GM18502 (cell line): ENCODE data around the gene NACC2.
"Not testable (repeated sequence)": the region's sequence is repeated elsewhere in the genome, so short reads cannot be mapped to it uniquely, and the experiment has no call there.

Experiments
- ATAC-seq: cut with Tn5 transposase; IDR thresholded peaks from one replicate; pipeline ENCODE4 v1.9.1; 2021; ENCODE audit warnings: mild to moderate bottlenecking; ENCODE audit not compliant: unreplicated experiment, poor library complexity

NACC2 gene

DNA sequence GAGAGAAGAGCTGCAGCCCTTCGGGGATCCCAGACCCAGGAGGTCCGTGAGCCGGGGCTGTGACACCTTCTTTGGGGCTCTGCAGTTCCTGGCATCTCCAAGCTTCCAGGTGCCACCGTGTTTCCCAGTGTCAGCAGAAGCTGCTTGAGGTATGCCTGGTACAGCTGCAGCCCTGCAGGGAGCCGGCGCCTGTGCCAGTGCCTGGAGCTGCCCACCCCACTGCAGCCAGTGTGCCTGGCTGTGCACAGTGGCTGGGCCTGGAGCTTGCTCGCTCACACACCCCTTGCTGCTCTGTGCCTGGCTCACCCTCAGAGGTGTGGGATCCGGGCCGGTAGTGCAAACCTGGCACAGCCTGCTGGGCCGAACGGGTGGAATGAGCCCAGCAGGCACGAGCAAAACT lies 65.5 kb downstream of the NACC2 start:
- no peak for ATAC-seq

- no peak for ATAC-seq
Observed at GRCh38 chr9:136028760-136029470, 66.2 kb downstream of the NACC2 start.

DNA sequence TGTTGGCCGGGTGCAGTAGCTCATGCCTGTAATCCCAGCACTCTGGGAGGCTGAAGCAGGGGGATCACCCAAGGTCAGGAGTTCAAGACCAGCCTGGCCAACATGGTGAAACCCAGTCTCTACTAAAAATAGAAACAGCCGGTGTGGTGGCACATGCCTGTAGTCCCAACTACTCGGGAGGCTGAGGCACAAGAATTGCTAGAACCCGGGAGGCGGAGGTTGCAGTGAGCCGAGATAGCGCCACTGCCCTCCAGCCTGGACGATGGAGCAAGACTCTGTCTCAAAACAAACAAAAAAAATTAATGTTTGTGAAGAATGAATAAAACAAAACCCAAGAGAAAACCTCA lies 68.2 kb downstream of the NACC2 start:
- ATAC-seq = not testable (repeated sequence)

- no peak for ATAC-seq
Observed at GRCh38 chr9:136026266-136026942, 68.7 kb downstream of the NACC2 start.

DNA sequence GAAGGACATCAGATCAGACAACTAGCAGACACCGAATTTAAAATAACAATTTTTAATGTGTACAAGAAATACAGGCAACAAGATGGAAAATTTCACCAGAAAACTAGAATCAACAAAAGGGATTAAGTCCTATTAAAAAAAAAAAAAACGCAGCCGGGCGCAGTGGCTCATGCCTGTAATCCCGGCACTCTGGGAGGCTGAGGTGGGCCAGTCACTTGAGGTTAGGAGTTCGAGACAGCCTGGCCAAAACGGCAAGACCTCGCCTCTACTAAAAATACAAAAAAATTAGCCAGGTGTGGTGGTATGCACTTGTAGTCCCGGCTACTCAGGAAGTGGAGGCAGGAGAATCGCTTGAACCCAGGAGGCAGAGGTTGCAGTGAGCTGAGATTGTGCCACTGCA lies 69.6 kb downstream of the NACC2 start:
- no peak for ATAC-seq

GRCh38 chr9:136024696-136025316 lies 70.3 kb downstream of the NACC2 start:
- no peak for ATAC-seq

GRCh38 chr9:136024286-136024685 lies 70.8 kb downstream of the NACC2 start:
- no peak for ATAC-seq

DNA sequence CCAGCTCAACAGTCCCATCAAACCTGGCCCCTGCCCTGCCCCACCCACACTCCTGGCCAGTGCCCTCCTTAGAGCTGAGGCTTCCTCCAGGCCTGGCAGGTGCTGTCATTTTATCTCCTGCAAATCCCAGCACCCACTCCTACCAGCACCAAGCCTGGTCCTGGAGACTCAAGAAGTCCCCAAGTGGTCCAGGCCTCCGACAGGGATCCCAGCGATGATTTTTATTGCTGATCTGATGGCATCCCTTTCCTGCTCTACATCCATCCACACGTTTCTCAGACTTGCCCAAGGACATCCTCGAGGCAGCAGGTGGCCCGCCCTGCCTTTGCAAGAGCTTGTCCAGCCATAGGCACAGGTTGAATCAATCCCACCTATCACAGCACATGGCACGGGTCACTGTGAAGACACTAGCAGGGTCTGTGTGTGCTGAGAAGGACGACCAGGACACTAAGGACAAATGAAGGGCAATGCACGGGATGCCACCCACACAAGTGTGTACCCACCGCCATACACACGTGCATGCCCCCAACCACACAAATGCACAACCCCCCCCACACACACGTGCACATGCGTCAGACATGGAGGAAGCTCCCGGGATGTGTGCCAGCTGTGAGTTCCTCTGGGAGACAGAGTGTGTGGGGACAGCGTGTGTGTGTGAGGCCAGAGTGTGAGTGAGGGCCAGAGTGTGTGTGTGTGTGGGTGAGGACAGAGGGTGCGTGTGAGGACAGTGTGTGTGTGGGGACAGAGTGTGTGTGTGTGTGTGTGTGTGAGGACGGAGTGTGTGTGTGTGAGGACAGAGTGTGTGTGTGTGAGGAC lies 71.5 kb downstream of the NACC2 start:
- ATAC-seq = no peak

GRCh38 chr9:136022731-136023409 lies 72.2 kb downstream of the NACC2 start:
- no peak for ATAC-seq

GRCh38 chr9:136021872-136022681 lies 73.0 kb downstream of the NACC2 start:
- ATAC-seq = no peak

DNA sequence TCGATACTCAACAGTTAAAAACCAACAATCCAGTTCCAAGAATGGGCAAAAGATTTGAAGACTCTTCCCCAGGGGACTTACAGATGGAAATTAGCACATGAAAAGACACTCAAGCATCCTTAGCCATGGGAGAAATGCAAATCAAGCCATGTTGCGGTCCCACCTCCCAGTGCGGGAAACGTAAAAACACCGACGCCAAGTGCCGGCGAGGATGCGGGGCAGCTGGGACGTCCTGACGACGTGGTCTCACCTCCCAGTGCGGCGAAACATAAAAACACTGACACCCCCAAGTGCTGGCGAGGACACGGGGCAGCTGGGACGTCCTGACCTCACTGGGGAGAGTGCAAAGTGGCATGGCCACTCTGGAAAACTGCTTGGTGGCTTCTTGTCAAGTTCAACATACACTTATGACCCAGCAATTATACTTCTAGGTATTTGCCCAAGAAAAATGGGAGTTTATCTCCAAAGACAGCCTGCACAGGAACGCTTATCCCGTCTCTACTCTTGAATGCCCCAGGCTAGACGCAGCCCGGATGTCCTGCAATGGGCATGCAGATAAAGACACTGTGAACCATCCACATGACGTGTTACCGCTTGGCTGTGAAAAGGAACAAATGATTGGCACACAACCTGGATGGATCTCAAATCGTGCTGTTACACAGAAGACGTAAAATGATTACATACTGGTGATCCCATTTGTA lies 73.8 kb downstream of the NACC2 start:
- no peak for ATAC-seq

DNA sequence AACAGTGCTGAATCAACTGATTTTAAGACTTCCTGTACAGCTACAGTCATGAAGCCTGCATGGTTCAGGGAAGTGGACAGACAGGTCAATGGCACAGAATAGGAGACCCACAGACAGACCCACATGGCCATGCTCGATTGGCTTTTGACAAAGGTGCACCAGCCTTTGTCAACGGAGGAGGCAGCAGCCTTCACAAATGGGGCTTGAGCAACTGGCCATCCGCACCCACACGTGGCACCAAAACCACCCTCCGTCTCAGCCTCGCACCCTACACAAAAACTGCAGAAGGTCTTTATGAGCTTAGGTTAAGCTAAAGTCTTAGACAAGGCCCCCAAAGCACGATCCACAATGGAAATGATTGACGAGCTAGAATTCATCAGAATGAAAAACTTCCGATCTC lies 74.4 kb downstream of the NACC2 start:
- no peak for ATAC-seq

DNA sequence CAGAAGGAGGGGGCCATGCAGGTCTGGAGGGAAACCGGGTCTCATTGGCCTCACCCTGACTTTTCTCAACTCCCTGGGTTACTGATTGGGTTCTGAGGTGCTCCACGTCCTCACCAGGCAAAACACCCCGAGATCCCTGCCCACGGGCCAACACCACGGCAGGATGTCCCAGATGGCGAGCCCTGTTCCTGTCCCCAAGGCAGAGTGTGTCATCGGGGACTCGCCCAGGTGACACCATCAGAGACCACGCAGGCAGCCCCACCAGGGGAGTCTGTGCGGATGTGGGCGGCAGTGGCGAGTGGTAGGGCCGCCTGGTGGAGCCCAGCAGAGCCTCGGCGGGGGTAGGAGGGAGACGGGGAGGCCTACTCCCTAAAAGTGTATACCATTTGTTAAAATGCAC lies 74.9 kb downstream of the NACC2 start:
- ATAC-seq = no peak

- ATAC-seq = no peak
Observed at GRCh38 chr9:136019681-136020060, 75.4 kb downstream of the NACC2 start.

DNA sequence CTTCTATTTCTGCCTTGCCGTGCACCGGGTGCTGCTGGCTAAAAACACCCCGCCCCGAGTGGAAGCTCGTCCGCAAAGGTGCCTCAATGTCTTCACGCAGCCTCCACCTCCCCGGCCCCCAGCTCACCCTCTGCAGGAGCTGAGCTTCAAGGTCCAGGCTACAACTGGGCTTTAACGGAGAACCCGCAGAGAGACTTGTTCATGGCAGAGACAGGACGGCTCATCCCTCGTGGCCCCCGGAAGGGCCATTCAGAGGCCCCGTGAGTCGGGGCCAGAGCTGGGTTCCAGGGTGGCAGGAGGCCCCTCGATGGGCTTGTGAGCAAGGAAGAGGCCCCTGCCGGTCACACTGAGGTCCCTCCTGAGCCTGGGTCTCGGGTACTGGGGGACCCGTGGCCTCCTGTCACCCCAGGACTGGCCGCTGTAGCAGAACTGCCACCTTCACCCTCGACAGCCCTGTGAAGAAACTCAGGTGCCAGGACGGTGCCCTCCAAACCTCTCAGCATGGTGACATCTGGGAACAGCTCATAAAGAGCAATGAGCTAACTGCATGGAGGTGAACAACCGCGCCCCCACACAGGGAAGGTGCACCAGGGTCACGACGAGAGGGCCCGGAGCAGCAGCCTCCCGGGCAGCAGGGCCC lies 75.9 kb downstream of the NACC2 start:
- no peak for ATAC-seq

- ATAC-seq = no peak
Observed at GRCh38 chr9:136018257-136019031, 76.6 kb downstream of the NACC2 start.

GRCh38 chr9:136017289-136018190 lies 77.5 kb downstream of the NACC2 start:
- ATAC-seq = no peak
